Urothelium cell line (cell line): ENCODE results near the gene TMEFF2.

Experiments used
- DNase-seq: peaks from one replicate; pipeline ENCODE4 v3.0.0; 2011; ENCODE audit warnings: low spot score, mixed read lengths
- FAIRE-seq: peaks from 2 replicates; lab custom pipeline; 2011; peaks lifted over from hg19 to GRCh38; lab: Jason Lieb, UNC

Gene TMEFF2

DNA sequence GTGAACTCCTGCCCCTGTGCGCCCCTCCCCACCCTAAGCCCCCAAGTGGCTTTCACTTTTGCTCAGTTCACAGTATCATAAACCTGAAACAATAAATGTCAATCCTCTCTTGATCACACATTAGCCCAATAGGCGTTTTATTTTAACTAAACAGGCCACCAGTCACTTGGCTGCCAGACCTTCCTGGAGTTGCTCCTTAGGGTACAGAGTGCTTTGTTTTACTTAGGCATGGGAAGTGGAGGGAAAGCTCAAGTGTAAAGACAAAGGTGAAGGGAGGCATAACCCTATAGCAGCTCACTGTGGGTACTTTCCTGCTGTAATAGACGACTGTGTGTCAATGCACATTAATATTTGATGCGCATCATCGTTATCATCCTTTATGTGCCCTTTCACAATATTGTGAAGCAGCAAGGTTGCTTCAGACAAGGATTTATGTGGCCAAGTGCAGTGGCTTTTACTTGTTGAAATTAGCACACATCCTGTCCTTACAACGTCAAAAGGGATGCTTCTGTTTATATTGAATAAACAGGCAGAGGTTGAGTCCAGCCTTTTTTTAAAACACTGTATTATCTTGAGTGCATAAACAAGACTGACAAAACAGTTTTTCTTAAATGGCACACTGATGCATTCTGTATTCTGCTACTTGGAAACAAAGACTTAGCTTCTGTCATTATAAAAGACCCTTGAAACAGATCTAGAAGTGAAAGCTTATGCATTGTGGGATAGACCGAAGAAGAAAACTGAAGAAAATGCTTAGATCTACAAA lies 168.5 kb downstream of the TMEFF2 start:
- DNase-seq (no peak), FAIRE-seq (no peak)

DNA sequence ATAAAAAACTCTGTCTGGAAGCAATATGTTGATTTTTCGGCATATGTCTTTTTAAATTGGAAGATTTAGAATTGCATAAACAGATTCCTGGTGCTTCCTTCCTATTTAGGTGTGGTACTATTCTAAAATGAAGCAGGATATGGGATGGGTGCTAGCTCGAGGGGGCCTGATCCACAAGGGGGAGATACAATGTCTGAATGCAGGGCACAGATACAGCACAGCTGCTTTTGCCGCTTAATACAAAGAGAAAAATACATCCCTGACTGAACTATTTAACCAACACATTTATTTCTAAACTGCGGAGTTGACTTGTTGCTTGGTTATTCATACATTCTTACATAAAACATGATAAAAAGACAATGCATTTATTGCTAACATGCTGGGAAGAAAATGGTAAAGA lies 169.1 kb downstream of the TMEFF2 start:
- FAIRE-seq = no peak

GRCh38 chr2:192023006-192023405 lies 171.7 kb downstream of the TMEFF2 start:
- DNase-seq = no peak
- FAIRE-seq = no peak

More for the DNA sequence above, 169.1 kb downstream of the TMEFF2 start:
- DNase-seq = no peak

- no peak for FAIRE-seq
Measured at GRCh38 chr2:192017844-192018243, 176.9 kb downstream of the TMEFF2 start.

GRCh38 chr2:192016265-192016664 lies 178.5 kb downstream of the TMEFF2 start:
- no peak for DNase-seq
- FAIRE-seq = no peak

More at GRCh38 chr2:192017844-192018243, 176.9 kb downstream of the TMEFF2 start:
- no peak for DNase-seq

GRCh38 chr2:192013211-192013610 lies 181.5 kb downstream of the TMEFF2 start:
- FAIRE-seq = no peak
- DNase-seq = no peak

DNA sequence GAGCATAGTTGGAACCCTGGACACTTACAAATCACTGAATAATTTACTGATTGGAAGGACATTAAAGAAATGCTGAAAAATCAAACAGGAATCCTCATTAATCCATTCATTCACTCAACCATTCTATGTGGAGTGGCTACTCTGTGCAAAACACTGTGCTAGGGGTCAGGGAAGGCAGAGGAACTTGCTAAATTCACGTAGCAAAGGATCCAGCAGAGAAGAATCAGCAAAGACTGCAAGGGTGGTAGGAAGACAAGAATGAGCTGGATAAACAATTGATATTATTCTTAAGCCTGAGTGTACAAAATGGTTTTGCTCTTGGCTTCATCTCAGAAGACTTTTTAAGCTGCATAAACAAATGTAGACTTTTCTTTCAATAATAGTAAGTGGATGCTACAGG lies 183.5 kb downstream of the TMEFF2 start:
- FAIRE-seq (no peak), DNase-seq (no peak)

- DNase-seq (no peak), FAIRE-seq (no peak)
Measured at GRCh38 chr2:192010073-192010472, 184.7 kb downstream of the TMEFF2 start.

DNA sequence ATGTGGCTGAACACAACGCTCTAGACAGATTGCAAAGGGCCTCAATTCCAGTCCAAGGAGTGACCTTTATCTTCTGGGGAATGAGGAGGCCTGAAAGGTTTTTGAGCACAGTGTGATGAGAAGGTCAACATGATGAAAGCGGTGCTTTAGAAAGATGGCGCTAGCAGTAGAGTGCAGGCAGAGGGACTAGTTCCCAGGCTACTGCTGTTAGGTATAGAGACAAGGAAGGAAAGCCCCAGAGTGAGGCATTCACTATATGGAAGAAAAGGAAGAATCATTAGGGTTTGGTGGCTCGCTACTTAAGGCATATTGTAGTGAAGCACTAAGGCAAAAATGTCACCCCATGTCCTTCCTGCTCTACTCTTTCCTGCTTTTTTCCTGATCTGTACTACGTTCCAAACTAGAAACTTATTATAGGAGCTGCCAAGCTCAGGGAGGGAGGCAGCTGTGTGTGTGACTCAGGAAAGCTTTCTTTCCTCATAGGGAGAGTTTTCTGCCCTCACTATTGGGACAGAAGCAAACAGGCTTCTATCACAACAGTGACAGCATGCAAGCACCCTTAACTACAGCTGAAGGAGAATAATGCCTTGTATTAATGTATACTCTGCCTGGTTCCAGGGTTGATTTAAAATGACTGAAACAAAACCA lies 187.0 kb downstream of the TMEFF2 start:
- DNase-seq (no peak), FAIRE-seq (no peak)

DNA sequence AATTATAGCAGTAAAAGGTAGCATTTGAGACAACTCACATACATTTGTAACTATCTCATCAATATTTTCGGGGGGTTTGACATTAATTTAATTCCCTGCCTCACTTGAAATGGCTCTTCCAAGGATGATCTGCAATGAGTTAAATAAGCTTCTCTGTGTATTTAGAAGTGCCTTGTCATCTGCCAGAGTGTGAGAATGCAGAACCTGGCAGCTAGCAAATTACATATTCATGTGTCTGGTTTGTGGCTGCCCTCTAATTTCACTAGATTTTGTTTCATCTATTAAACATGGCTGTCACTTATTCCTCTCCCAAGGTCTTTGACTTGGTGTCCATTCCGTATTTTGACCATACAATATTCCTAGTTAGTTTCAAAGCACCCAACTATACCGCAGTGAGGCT lies 189.5 kb downstream of the TMEFF2 start:
- DNase-seq (no peak), FAIRE-seq (no peak)

DNA sequence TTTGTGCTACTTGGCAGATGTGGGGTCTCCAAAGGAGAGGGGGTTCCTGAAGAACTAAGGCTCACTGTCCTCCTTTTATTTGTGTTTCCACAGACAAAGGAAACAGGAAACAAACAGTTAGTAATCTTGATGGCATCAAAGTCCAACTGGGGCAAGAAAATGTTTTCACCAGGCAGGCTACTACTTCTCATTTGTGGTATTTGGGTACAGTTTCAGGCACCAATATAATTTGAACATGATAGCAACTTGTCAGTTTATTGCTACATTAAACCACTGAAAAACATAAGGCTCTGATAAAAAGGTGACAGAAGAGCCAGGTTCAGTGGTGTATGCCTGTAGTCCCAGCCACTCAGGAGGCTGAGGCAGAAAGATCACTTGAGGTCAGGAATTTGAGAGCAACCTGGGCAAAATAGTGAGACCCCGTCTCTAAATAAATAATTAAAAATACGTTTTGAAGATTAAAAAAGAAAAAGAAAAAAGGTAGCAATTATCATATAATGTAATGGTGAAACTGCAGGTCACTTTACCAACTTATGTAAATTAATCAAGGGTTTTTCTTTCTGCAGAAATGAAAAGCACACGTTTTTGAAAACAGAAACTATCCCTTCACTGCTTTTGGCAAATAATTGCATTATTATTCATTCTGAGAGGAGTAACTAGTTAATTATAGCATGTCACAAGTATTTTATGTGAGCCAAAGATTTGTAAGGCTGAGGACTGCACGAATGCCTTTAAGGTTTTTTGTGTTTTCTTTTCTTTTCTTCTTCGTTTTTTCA lies 190.4 kb downstream of the TMEFF2 start:
- FAIRE-seq = no peak
- no peak for DNase-seq

DNA sequence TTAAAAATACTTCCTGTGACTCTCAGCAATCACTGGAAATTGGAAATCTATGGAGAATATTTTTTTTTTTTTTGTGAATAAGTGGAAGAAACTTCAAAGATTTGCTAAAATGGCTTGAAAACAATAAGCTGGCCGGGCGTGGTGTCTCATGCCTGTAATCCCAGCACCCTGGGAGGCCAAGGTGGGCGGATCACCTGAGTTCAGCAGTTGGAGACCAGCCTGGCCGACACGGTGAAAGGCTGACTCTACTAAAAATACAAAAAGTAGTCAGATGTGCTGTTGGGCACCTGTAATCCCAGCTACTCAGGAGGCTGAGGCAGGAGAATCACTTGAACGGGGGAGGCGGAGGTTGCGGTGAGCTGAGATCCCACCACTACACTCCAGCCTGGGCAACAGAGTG lies 192.3 kb downstream of the TMEFF2 start:
- FAIRE-seq (no peak), DNase-seq (no peak)

- FAIRE-seq = no peak
Measured at GRCh38 chr2:192000196-192000980, 194.3 kb downstream of the TMEFF2 start.

DNA sequence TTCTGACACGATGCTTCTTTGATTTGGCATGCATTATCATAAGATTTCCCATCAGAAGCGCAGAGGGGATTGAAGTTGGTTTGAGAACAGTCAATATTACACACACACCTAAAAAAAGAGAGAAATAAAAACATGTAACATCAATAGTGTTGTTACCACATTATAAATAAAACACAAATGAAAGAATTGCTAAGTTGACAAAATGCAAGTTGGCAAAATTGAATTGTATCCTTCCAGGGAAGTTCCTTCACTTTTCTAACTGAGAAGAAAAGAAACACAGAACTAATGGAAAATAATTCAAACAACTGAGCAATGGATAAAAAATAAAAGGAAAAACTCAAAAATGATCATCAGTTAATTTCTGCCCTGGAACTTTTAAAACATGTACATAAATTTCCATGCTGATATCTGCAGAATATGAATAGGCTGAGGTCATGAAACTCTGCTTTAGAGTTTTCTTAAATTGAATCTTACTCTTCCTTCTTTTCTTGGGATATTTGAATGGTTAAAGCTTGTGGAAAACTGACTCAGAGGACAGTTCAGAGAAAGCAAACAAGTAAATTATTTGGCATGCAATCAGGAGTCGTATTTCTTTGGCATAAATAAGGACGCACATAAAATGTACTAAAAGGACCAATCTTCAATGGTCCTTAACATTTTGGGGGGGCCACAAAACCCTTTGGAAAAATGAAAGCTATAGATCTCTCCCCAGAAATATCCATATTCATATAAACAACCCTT lies 195.5 kb downstream of the TMEFF2 start:
- DNase-seq (no peak), FAIRE-seq (no peak)

More at GRCh38 chr2:192000196-192000980, 194.3 kb downstream of the TMEFF2 start:
- no peak for DNase-seq

DNA sequence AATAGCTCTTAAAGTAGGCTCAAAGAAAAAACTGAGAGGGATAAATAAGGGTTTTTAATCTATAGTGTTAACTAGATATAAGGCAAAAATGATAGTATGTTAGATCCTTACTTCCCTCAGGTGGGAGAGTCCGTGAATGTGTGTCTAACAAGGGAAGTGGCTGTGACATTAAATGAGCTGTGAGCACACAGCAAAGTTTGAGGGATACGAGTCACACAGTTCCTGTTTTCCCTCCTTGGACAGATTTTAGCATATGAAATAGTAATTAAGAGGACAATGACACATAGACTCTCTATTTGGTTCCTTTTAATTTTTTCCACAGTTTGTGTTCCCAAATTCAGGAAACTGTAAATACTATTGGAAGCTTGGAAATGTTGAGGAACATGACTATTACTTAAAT lies 199.4 kb downstream of the TMEFF2 start:
- DNase-seq = no peak
- no peak for FAIRE-seq

DNA sequence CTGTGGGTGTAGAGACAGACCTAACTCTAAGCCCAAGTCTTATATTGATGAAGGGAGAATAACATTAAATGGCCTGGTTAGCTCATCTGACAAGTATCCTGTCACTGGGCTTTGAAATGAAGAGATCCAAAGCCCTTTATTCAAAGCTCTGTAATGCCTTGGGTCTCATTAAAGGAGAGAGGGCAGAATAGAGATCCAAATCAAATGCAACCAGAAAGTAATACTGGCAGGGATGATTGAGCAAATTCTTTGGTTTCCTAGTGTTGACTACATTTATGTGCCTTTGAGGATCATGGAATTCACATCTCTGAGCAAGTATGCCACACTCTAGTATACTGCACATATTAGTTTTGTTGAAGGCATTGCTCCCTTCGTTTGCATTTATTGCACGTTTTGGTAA lies 200.0 kb downstream of the TMEFF2 start:
- DNase-seq (no peak), FAIRE-seq (no peak)

GRCh38 chr2:191991442-191991841 lies 203.3 kb downstream of the TMEFF2 start:
- FAIRE-seq = no peak
- DNase-seq = no peak

- FAIRE-seq (no peak), DNase-seq (no peak)
Measured at GRCh38 chr2:191985740-191986139, 209.0 kb downstream of the TMEFF2 start.

DNA sequence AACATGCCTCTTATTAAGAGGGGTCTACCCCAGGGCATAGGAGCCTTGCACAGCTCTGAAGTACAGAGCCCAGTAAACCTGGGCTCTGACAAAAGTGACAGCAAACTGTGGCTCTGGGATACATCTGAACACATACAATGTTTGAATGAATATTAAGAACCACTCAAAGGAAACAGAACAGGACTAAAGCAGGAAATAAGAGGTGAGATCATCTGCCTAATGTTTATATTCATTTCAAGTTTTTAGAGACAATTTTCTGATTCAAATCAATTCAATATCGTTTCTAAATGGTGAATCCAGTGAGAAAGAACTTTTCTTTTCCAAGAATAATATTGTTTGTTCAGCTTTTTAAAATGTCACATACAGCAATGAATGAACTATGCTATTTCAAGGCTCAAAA lies 211.1 kb downstream of the TMEFF2 start:
- no peak for FAIRE-seq
- DNase-seq = no peak

GRCh38 chr2:191983186-191983585 lies 211.5 kb downstream of the TMEFF2 start:
- DNase-seq (no peak), FAIRE-seq (no peak)
